Neuron (in vitro differentiated cells): ENCODE data around the gene FCGR3A.

ENCODE experiments used
- H2AFZ ChIP-seq: one replicate; pipeline ENCODE4 v1.6.1; 2013; ENCODE audit warnings: low read depth, mild to moderate bottlenecking, inconsistent platforms, low read length, moderate library complexity
- H3K27me3 ChIP-seq: one replicate; pipeline ENCODE4 v1.6.1; 2013; ENCODE audit warnings: low read length; ENCODE audit not compliant: insufficient read depth
- H3K36me3 ChIP-seq: one replicate; pipeline ENCODE4 v1.6.1; 2013; ENCODE audit warnings: low read length; ENCODE audit not compliant: insufficient read depth
- H3K4me1 ChIP-seq: one replicate; pipeline ENCODE4 v1.6.1; 2013; ENCODE audit warnings: low read length; ENCODE audit not compliant: insufficient read depth
- H3K4me3 ChIP-seq: 2 replicates; pipeline ENCODE4 v1.5.1; 2013; ENCODE audit warnings: mild to moderate bottlenecking, low read length, moderate library complexity
- H3K9me3 ChIP-seq: one replicate; pipeline ENCODE4 v1.6.1; 2013; ENCODE audit warnings: low read length

FCGR3A gene

DNA sequence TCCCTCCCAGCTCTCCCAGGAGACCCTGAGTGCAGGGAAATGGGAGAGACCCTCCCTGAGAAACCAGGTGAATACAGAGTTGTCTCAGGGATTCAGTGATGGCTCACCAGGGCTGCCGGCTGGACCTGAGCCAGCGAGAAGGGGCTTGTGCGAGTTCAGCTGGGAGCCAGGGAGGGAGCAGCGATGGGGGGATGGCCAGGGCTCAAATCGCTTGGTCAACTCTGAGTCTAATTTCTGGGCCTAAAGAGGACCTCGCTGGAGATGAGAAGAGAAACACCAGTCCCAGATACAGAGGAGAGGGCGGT, 37.9 kb downstream of the FCGR3A start:
- H3K9me3 ChIP-seq: no peaks in the 10 kb centered on the region
- no peak overlapping the region for H2AFZ ChIP-seq
- no peaks in the 10 kb centered on the region for H3K36me3 ChIP-seq
- peaks cover 6% of the 10 kb centered on the region for H3K27me3 ChIP-seq
- no peak overlapping the region for H3K4me3 ChIP-seq
- H3K4me1 ChIP-seq: no peaks in the 10 kb centered on the region

DNA sequence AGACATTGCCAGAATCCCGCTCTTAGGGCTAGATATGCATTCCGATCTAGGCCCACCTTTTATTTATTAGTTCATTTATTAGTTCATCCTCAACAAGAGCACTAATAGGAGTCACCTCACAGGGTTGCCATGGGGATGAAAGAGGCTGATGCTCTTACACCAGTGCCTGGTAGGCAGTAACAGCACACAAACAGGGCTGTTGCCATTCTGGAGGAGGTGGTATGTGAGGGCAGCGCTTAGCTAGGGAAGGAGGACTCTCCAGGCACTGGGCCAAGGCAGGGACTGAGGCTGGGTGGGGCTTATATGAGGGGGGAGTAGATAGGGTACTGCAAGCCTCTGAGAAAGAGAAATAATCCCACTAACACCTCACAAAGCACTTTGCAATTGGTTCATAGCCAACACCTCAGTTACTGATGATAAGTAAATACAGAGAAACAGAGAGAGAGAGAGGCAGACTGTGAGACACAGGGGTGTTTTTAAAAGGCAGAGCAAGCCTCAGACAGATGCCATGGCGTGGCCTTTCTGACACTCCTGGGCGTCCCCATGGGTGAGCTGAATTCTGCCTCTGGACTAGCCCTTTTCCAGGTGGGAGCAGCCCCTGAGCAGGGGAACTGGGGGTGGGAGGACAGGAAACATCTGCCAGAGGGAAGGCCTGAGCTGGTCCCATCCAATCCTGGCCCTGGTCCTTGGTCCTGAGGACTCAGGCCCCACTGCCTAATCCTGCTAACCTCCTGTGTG, 38.4 kb downstream of the FCGR3A start:
- Histone ChIP-seq H3K9me3 (no peaks in the 10 kb centered on the region), H3K4me3 (no peak overlapping the region), H3K27me3 (peaks cover 7% of the 10 kb centered on the region)

DNA sequence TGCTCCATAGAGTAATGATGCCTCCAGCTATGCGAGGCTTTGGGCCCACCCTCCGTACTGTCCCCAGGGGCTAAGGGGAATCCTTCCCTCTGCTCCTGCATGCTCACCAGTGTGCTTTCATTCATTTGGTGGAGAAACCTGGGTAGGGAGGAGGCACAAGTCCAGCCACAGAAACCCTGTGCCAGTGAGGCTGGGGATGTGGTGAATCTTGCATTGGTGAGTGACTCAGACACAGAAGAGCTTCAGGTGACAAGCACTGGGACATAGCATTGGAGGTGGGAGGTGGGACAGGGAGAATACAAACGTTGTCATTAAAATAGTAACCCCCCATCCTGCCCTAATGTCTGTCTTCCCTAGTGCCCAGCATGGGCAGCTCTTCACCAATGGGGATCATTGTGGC, 39.1 kb downstream of the FCGR3A start:
- Histone ChIP-seq H3K4me3 (no peak overlapping the region), H3K36me3 (no peaks in the 10 kb centered on the region), H3K9me3 (no peaks in the 10 kb centered on the region), H3K4me1 (no peaks in the 10 kb centered on the region), H3K27me3 (peaks cover 10% of the 10 kb centered on the region), H2AFZ (no peak overlapping the region)

More for the DNA sequence above, 38.4 kb downstream of the FCGR3A start:
- H3K36me3 ChIP-seq: no peaks in the 10 kb centered on the region
- H2AFZ ChIP-seq: no peak overlapping the region
- H3K4me1 ChIP-seq: no peaks in the 10 kb centered on the region

DNA sequence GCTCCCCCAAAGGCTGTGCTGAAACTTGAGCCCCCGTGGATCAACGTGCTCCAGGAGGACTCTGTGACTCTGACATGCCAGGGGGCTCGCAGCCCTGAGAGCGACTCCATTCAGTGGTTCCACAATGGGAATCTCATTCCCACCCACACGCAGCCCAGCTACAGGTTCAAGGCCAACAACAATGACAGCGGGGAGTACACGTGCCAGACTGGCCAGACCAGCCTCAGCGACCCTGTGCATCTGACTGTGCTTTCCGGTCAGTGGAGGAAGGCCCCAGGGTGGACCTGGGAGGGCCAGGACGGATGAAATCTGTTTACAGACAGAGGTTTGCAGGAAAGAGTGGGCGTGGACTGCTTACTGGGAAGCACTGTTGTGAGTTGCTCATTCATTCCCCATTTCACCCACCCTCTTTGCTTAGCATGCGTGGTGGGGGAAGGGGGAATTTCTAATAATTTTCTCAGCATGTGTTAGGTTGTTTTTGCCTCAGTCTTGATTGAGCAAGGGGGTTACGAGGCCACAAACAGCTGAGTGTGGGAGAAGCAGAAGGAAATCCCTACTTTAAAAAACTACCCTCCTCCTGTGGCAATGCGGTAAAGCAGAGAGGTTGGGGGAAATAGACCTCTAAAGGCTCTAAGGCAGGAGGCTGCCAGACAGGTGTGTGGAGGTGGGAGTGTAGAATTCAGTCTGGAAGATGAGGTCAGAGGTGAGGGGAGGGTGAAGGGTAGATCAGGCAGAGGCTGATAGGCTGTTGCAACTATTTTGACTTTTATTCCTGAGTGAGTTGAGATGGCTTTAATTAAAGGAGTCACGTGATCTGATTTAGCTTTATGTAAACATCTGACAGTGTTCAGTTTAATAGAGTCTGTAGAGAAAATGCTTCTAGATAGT, 43.0 kb downstream of the FCGR3A start:
- no peaks in the 10 kb centered on the region for H3K36me3 ChIP-seq
- peaks cover 4% of the 10 kb centered on the region for H3K27me3 ChIP-seq
- H3K4me3 ChIP-seq: no peak overlapping the region
- H3K9me3 ChIP-seq: no peaks in the 10 kb centered on the region
- H3K4me1 ChIP-seq: no peaks in the 10 kb centered on the region
- H2AFZ ChIP-seq: no peak overlapping the region

DNA sequence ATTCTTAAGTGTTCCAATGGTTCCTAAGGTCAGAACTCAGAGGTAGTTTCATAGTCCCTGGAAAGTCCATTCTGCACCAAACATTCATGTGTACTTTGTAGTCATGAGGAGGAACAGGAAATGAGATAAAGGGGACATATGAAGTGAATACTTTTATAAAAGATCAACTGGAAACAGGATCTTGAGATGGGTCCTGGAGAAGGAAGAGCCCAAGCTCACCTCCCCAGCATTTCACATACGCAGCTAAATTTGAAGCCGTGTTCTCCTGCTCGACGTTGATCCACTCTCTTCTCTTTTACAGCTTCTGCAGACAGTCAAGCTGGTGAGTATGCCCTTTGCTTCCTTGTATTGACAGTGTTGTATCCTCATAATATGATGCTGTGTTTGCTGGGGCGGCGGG, 43.9 kb downstream of the FCGR3A start:
- H2AFZ ChIP-seq: no peak overlapping the region
- no peak overlapping the region for H3K4me3 ChIP-seq
- peaks cover 4% of the 10 kb centered on the region for H3K27me3 ChIP-seq
- no peaks in the 10 kb centered on the region for H3K9me3 ChIP-seq
- H3K4me1 ChIP-seq: no peaks in the 10 kb centered on the region
- H3K36me3 ChIP-seq: no peaks in the 10 kb centered on the region

DNA sequence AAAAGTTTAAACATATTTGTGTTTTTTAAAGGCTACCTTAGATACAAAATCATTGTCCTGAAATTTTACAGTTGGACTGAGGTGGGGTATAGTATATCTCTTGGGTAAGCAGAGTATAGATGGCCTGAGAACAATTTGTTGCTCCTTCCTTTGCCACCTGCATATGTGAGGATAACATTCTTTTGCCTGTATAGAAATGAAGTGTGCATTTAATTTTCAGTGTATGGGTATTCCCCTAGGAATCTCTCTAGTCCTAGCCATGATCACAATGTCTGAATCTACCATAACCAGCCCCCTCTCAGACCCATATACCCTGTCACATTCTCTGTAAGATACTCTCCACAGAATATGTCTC, 46.2 kb downstream of the FCGR3A start:
- no peaks in the 10 kb centered on the region for H3K36me3 ChIP-seq
- H3K4me3 ChIP-seq: no peak overlapping the region
- peaks cover 15% of the 10 kb centered on the region for H3K27me3 ChIP-seq
- H3K4me1 ChIP-seq: no peaks in the 10 kb centered on the region
- no peak overlapping the region for H2AFZ ChIP-seq
- no peaks in the 10 kb centered on the region for H3K9me3 ChIP-seq

DNA sequence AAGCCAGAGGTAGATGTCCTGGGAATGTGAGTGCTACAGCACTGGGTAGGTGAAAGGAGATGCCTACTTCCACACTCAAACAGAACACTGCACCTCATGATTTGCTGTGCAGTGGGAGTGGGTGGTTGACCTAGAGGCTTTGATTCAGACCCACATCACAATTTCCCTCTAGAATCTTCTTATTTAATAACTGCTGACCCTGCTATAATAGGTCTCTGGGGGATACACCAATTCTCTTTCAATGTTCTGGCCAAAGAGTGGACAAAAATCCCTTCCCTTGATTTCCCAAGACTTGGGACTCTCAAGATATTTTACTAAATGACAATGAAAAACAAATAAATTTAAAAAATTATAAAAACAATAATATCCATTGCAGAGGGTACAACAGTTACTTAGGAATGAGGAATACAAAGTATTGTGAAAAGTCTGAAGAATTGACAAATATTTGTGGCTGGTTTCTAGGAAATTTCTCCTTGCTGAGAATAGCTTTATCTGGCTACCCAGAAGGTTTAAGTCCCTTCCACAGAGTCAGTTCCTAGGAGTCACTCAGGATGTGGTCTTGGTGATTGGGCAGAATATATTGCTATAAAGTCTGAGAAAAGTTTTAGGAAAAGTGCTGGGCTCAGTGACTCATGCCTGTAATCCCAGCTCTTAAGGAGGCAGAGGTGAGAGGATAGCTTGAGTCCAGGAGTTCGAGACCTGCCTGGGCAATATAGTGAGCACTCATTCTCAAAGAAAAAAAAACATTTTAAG, 46.8 kb downstream of the FCGR3A start:
- Histone ChIP-seq H2AFZ (no peak overlapping the region), H3K36me3 (no peaks in the 10 kb centered on the region), H3K4me1 (no peaks in the 10 kb centered on the region), H3K4me3 (no peak overlapping the region), H3K9me3 (no peaks in the 10 kb centered on the region), H3K27me3 (peaks cover 15% of the 10 kb centered on the region)

DNA sequence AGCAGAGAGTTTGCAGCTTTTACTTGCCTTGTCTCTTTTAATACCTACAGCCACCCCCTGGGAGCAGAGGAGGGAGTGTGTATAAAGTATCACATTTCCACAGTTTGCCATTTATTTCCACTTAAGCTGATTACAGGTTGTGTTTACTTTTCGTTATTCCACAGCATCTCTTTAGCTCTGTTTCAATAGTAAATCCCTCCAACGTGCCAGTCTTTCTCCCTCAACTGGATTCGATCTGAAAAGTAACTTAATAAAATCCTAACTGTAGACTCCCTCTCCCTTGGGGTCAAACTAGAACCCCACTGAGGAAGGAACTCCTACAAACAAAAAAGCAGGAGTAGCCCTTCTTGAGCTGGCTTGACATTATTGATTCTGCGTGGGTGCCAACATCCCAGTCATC, 47.4 kb downstream of the FCGR3A start:
- H2AFZ ChIP-seq: no peak overlapping the region
- no peaks in the 10 kb centered on the region for H3K9me3 ChIP-seq
- H3K27me3 ChIP-seq: peaks cover 15% of the 10 kb centered on the region
- no peak overlapping the region for H3K4me3 ChIP-seq
- no peaks in the 10 kb centered on the region for H3K4me1 ChIP-seq
- H3K36me3 ChIP-seq: no peaks in the 10 kb centered on the region

DNA sequence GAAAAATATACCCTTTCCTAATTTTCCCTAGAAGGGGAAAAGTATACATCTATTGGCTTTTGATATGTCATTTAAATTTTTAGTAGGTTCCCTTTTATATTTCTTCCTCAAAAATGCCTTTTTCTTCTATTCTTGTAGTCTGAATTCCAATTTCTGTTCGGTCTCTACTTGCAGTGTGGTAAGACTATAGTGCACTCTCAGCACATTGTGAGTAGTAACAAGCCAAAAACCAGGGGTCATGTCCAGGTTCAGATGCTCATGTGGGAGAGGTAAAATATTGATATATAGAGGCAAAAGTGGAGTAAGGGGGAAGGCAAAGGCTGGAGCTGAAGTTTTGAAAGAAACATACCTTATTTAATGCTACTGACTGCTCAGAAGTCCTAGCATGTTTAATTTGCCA, 48.4 kb downstream of the FCGR3A start:
- H3K9me3 ChIP-seq: no peaks in the 10 kb centered on the region
- H2AFZ ChIP-seq: no peak overlapping the region
- no peaks in the 10 kb centered on the region for H3K36me3 ChIP-seq
- no peak overlapping the region for H3K4me3 ChIP-seq
- H3K4me1 ChIP-seq: no peaks in the 10 kb centered on the region
- H3K27me3 ChIP-seq: peaks cover 17% of the 10 kb centered on the region

DNA sequence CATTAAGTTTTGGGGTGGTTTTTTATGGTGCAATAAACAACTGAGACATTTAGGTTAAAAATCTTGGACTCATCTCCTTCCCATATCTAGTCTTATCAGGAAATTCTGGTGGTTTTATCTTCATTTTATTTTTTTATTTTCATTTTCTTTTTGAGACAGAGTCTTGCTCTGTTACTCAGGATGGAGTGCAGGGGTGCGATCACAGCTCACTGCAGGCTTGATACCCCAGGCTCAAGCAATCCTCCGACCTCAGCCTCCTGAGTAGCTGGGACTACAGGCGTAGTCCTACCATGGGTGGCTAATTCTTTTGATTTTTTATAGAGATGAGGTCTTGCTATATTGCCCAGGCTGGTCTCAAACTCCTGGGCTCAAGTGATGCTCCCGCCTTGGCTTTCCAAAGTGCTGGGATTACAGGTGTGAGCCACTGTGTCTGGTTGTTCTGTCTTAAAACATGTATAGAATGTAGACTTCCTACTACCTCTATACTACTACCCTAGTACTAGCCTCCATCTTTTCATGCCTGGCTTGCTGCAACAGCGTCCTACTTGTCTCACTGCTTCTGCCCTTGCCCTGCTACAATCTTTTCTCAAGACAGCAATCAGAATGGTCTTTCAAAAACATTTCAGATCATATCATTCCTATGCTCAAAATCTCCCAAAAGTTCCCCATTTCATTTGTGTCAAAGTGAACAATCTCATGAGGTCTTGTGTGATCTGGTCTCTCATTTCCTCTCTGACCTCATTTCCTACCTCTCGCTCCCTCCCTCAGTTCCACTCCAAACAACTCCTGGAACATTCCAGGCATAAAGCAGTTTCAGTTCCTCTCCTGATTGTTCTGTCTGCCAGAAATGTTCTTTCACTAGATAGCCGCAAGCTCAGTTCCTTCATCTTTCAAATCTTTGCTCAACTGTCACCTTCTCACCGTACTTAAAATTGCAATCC, 50.2 kb downstream of the FCGR3A start:
- H3K36me3 ChIP-seq: no peaks in the 10 kb centered on the region
- peaks cover 14% of the 10 kb centered on the region for H3K27me3 ChIP-seq
- H3K4me3 ChIP-seq: no peak overlapping the region
- no peaks in the 10 kb centered on the region for H3K4me1 ChIP-seq
- H2AFZ ChIP-seq: no peak overlapping the region
- no peaks in the 10 kb centered on the region for H3K9me3 ChIP-seq

DNA sequence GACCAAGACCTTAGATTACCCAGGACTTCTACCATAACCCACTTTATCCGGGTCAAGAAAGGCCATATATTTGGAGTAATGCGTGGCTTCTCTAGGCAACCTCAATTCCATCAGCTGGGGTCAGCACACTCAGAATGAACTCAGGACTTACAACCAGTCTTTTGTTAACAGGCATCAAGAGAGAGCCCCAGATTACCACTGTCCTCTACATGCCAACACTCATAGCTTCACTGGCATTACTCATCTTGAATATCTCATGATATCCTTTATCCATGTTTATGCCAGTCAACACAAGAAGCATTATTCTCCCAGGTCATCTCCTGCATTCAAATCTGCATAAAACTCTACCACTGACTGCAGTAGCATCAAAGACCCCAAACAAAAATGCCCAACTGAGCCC, 51.0 kb downstream of the FCGR3A start:
- Histone ChIP-seq H3K4me3 (no peak overlapping the region), H3K9me3 (no peaks in the 10 kb centered on the region), H2AFZ (no peak overlapping the region), H3K36me3 (no peaks in the 10 kb centered on the region), H3K27me3 (peaks cover 14% of the 10 kb centered on the region), H3K4me1 (no peaks in the 10 kb centered on the region)

DNA sequence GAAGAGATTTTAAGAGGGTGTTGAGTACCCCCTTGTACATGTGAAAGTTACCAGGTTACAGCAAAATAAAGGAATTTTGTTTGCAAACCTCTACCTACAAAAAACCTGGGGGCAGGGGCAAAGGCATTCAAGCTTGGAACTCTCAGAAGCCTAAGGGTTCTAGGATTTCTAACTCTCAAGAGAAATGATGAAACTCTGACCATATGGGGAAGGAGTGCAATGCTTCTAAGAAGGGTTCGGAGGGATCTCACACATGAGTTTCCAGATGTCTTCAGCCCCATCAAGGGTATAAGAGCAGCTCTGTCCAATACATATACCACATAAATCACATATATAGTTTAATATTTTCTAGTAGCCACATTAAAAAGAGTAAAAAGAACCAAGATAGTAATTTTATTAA, 51.7 kb downstream of the FCGR3A start:
- Histone ChIP-seq H3K4me3 (no peak overlapping the region), H3K4me1 (no peaks in the 10 kb centered on the region), H3K36me3 (no peaks in the 10 kb centered on the region), H3K9me3 (no peaks in the 10 kb centered on the region), H2AFZ (no peak overlapping the region), H3K27me3 (peaks cover 14% of the 10 kb centered on the region)
